Measurements from ENCODE around the gene VSX2. TPM values are rescaled to one million over a fixed set of nuclear protein-coding genes. Genes with fewer than 3 reads are reported as not detected.

The VSX2 gene
- polyA plus RNA-seq, 4 donors: not detected

DNA sequence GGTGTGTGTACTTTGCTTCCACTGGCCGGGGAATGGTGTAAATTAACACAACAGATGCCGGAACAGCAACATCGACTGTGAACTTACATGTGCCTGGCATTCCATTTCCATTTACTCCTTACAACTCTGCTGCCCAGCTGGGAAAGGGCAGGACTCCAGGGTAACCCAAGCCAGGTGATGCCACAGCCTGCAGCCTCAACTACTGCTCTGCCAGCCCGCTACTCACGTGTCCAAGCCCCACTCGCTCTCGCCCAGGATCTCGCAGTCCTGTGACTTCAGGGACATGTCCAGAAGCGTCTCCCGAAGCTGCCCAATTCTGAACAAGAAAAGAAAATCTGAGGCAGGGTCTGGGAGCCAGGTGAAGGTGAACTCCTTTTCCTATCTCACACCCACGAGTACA is 52.8 kb downstream of the VSX2 start:
- Histone ChIP-seq H3K4me1 (ENCODE audit: control insufficient read depth in 3 of 3, insufficient read depth in 2 of 3, low read depth in 1 of 3, low read length in 2 of 3) (peaks cover 0 to 35% (median 0%) of the 10 kb centered on the region in 3 donors), H3K27me3 (ENCODE audit: control insufficient read depth in 3 of 3, insufficient read depth in 3 of 3, low read length in 3 of 3) (no peaks in the 10 kb centered on the region), H3K9me3 (ENCODE audit: control insufficient read depth in 2 of 2, insufficient read depth in 1 of 2, low read depth in 1 of 2, low read length in 1 of 2) (no peaks in the 10 kb centered on the region), H3K4me3 (ENCODE audit: low read depth in 1 of 3, low read length in 3 of 3) (no peak overlapping the region), H3K27ac (ENCODE audit: low read depth in 1 of 3, low read length in 2 of 3) (no peak overlapping the region), H3K36me3 (ENCODE audit: control insufficient read depth in 3 of 3, insufficient read depth in 2 of 3, low read depth in 1 of 3, low read length in 3 of 3) (peaks cover 11 to 92% (median 12%) of the 10 kb centered on the region in 3 donors)
- WGBS, 3 donors: 83 to 91% (median 86%) methylated on average over 11 of the region's 11 CpGs
- no peak for DNase-seq
- FAIRE-seq: no peak

DNA sequence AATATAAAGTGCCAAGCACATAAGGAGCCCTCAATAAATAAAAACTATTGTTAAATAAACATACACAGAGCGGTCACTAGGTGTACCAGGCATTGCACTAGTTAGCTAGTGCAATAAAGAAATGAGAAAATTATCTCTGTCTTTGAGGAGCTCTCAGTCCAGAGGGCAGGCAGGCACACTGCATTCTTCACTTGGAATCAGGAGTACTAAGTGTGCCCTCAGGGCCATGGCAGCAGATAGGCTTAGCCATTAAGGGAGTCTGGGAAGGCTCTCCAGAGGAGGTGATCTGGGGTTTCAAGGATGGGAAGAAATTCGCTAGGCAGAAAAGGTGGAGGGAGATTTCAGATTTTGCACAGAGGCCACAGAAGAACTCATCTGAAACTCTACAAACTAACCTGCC is 54.4 kb downstream of the VSX2 start:
- DNase-seq (peak; percentile 6 to 35), FAIRE-seq (no peak)
- H3K4me3 ChIP-seq (ENCODE audit: low read depth in 1 of 3, low read length in 3 of 3): no peak overlapping the region
- H3K4me1 ChIP-seq (ENCODE audit: control insufficient read depth in 3 of 3, insufficient read depth in 2 of 3, low read depth in 1 of 3, low read length in 2 of 3): peaks cover 0 to 37% (median 0%) of the 10 kb centered on the region in 3 donors
- WGBS, 3 donors: 90 to 98% (median 95%) methylated on average over 2 of the region's 2 CpGs
- H3K36me3 ChIP-seq (ENCODE audit: control insufficient read depth in 3 of 3, insufficient read depth in 2 of 3, low read depth in 1 of 3, low read length in 3 of 3): peaks cover 8 to 89% (median 11%) of the 10 kb centered on the region in 3 donors
- no peaks in the 10 kb centered on the region for H3K9me3 ChIP-seq (ENCODE audit: control insufficient read depth in 2 of 2, insufficient read depth in 1 of 2, low read depth in 1 of 2, low read length in 1 of 2)
- H3K27ac ChIP-seq (ENCODE audit: low read depth in 1 of 3, low read length in 2 of 3): peak overlapping the region in 1 of 3 donors; percentile 2
- H3K27me3 ChIP-seq (ENCODE audit: control insufficient read depth in 3 of 3, insufficient read depth in 3 of 3, low read length in 3 of 3): no peaks in the 10 kb centered on the region

DNA sequence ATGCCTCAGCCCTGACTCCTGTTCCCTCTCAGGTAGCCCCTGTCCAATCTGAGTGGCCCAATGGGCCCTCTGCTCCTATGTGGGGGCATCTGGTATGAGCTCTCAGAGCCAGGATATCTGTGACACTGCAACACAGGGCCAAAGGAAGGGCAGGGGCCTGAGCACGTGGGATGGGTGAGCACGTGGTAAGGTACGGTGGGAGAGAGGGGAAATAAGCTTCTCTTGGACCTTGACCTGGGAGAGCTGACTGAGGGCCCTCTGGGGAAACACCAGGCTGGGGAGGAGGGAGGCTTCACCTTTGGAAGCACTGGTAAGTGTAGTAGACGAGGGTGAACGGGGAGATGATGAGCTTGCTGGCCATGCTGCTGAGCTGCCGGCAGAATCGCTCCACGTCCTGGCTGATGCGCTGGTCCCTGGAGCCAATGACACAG is 56.8 kb downstream of the VSX2 start:
- peak in 1 of 2 donors; percentile 88 for DNase-seq
- Histone ChIP-seq H3K36me3 (ENCODE audit: control insufficient read depth in 3 of 3, insufficient read depth in 2 of 3, low read depth in 1 of 3, low read length in 3 of 3) (peaks cover 7 to 80% (median 8%) of the 10 kb centered on the region in 3 donors), H3K9me3 (ENCODE audit: control insufficient read depth in 2 of 2, insufficient read depth in 1 of 2, low read depth in 1 of 2, low read length in 1 of 2) (no peaks in the 10 kb centered on the region), H3K4me1 (ENCODE audit: control insufficient read depth in 3 of 3, insufficient read depth in 2 of 3, low read depth in 1 of 3, low read length in 2 of 3) (peaks cover 0 to 49% (median 0%) of the 10 kb centered on the region in 3 donors), H3K27me3 (ENCODE audit: control insufficient read depth in 3 of 3, insufficient read depth in 3 of 3, low read length in 3 of 3) (no peaks in the 10 kb centered on the region), H3K4me3 (ENCODE audit: low read depth in 1 of 3, low read length in 3 of 3) (no peak overlapping the region), H3K27ac (ENCODE audit: low read depth in 1 of 3, low read length in 2 of 3) (peak overlapping the region in 1 of 3 donors; percentile 36)
- 62 to 73% (median 69%) methylated on average over 9 of the region's 9 CpGs for WGBS, 3 donors
- FAIRE-seq: no peak

DNA sequence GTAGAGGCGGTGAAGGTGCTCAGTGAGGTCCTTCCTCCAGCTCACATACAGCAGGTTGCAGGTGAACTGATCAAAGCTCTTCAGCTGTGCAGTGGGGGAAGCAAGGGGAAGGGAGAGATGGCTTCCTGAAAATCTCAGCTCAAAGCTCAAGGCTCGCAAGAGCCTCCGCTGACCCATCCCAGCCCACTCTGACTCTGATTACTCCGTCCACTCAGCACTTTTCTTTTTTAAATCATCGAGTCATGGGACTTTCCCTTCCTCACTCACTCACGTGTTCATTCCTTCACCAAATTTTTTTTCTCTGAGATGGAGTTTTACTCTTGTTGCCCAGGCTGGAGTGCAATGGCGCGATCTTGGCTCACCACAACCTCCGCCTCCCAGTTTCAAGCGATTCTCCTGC is 58.7 kb downstream of the VSX2 start:
- Histone ChIP-seq H3K27me3 (ENCODE audit: control insufficient read depth in 3 of 3, insufficient read depth in 3 of 3, low read length in 3 of 3) (no peaks in the 10 kb centered on the region), H3K36me3 (ENCODE audit: control insufficient read depth in 3 of 3, insufficient read depth in 2 of 3, low read depth in 1 of 3, low read length in 3 of 3) (peaks cover 2 to 64% (median 7%) of the 10 kb centered on the region in 3 donors), H3K9me3 (ENCODE audit: control insufficient read depth in 2 of 2, insufficient read depth in 1 of 2, low read depth in 1 of 2, low read length in 1 of 2) (no peaks in the 10 kb centered on the region), H3K4me1 (ENCODE audit: control insufficient read depth in 3 of 3, insufficient read depth in 2 of 3, low read depth in 1 of 3, low read length in 2 of 3) (peaks cover 3 to 53% (median 3%) of the 10 kb centered on the region in 3 donors), H3K27ac (ENCODE audit: low read depth in 1 of 3, low read length in 2 of 3) (no peak overlapping the region), H3K4me3 (ENCODE audit: low read depth in 1 of 3, low read length in 3 of 3) (no peak overlapping the region)
- FAIRE-seq (no peak), DNase-seq (no peak)
- 87 to 94% (median 94%) methylated on average over 10 of the region's 10 CpGs for WGBS, 3 donors

DNA sequence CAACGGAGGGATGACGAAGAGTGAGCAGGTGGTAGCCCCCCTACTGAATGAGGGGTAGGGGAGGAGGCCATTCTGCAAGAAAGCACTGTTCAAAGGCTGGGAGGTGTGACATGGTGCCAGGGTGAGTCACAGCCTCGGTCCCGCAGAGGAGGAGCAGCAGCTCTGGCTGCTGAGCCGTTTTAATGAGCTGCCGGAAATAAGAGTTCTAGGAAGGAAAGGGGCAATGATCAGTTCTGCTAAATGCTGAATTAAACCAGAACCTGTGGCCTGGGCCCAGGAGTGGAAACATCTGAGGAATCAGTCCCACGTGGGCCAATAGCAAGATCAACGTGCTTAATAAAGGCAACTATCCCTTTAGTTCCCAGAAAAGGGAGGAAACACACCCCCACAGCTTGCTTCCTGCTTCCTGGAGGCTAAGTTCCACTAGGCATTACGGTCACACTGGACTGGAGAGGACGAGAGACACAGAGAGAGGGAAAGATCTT is 59.9 kb downstream of the VSX2 start:
- FAIRE-seq: no peak
- Histone ChIP-seq H3K27ac (ENCODE audit: low read depth in 1 of 3, low read length in 2 of 3) (peak overlapping the region; percentile 34 to 85 (median 69)), H3K36me3 (ENCODE audit: control insufficient read depth in 3 of 3, insufficient read depth in 2 of 3, low read depth in 1 of 3, low read length in 3 of 3) (peaks cover 2 to 57% (median 5%) of the 10 kb centered on the region in 3 donors), H3K9me3 (ENCODE audit: control insufficient read depth in 2 of 2, insufficient read depth in 1 of 2, low read depth in 1 of 2, low read length in 1 of 2) (no peaks in the 10 kb centered on the region), H3K27me3 (ENCODE audit: control insufficient read depth in 3 of 3, insufficient read depth in 3 of 3, low read length in 3 of 3) (no peaks in the 10 kb centered on the region), H3K4me3 (ENCODE audit: low read depth in 1 of 3, low read length in 3 of 3) (no peak overlapping the region), H3K4me1 (ENCODE audit: control insufficient read depth in 3 of 3, insufficient read depth in 2 of 3, low read depth in 1 of 3, low read length in 2 of 3) (peaks cover 3 to 49% (median 5%) of the 10 kb centered on the region in 3 donors)
- WGBS, 3 donors: 43 to 75% (median 66%) methylated on average over 10 of the region's 10 CpGs
- DNase-seq: peak in 1 of 2 donors; percentile 29

DNA sequence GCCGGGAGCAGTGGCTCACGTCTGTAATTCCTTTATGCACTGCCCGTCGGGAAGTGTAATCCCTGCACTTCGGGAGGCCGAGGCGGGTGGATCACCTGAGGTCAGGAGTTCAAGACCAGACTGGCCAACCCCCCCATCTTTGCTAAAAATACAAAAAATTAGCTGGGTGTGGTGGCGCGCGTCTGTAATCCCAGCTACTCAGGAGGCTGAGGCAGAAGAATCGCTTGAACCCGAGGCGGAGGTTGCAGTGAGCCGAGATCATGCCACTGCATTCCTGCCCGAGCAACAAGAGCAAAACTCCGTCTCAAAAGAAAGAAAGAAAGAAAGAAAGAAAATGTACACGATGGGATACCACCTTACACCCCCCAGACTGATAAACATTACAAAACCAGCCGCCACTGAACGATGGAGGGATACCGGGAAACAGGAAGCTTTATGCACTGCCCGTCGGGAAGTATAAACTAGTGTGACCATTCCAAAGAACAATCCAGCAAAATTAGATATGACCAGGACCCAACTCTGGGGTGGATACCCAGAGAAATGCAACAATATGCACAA is 62.4 kb downstream of the VSX2 start:
- no peaks in the 10 kb centered on the region for H3K9me3 ChIP-seq (ENCODE audit: control insufficient read depth in 2 of 2, insufficient read depth in 1 of 2, low read depth in 1 of 2, low read length in 1 of 2)
- no peaks in the 10 kb centered on the region for H3K27me3 ChIP-seq (ENCODE audit: control insufficient read depth in 3 of 3, insufficient read depth in 3 of 3, low read length in 3 of 3)
- peak in 1 of 2 donors; percentile 41 for DNase-seq
- H3K4me1 ChIP-seq (ENCODE audit: control insufficient read depth in 3 of 3, insufficient read depth in 2 of 3, low read depth in 1 of 3, low read length in 2 of 3): peaks cover 3 to 24% (median 5%) of the 10 kb centered on the region in 3 donors
- peak overlapping the region; percentile 79 to 97 (median 79) for H3K4me3 ChIP-seq (ENCODE audit: low read depth in 1 of 3, low read length in 3 of 3)
- 14 to 27% (median 24%) methylated on average over 22 of the region's 22 CpGs for WGBS, 3 donors
- no peak for FAIRE-seq
- H3K36me3 ChIP-seq (ENCODE audit: control insufficient read depth in 3 of 3, insufficient read depth in 2 of 3, low read depth in 1 of 3, low read length in 3 of 3): peaks cover 2 to 33% (median 5%) of the 10 kb centered on the region in 3 donors
- H3K27ac ChIP-seq (ENCODE audit: low read depth in 1 of 3, low read length in 2 of 3): peak overlapping the region in 2 of 3 donors; percentile 39 to 95

DNA sequence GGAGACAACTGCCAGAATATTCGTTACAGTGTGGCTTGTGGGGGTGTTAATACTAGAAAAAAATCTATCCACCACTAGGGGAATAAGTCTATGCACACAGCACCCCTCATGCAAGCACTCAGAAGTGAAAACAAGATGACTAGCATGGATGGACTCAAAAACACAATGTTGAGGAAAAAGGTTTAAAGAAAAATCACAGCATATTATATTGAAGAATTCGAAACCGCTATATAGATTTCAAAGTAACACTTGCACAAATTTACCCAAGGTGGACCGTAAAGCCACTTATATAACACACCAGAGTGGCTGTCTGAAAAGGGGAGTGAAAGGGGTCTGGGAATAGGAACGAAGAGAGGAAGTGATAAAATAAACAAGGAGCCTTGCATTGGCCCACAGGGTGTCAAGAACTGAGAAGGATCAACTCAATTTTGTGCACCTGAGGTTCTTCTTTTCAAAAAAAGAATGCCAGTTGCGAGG is 62.9 kb downstream of the VSX2 start:
- Histone ChIP-seq H3K36me3 (ENCODE audit: control insufficient read depth in 3 of 3, insufficient read depth in 2 of 3, low read depth in 1 of 3, low read length in 3 of 3) (peaks cover 2 to 29% (median 5%) of the 10 kb centered on the region in 3 donors), H3K9me3 (ENCODE audit: control insufficient read depth in 2 of 2, insufficient read depth in 1 of 2, low read depth in 1 of 2, low read length in 1 of 2) (no peaks in the 10 kb centered on the region), H3K4me1 (ENCODE audit: control insufficient read depth in 3 of 3, insufficient read depth in 2 of 3, low read depth in 1 of 3, low read length in 2 of 3) (peaks cover 3 to 19% (median 5%) of the 10 kb centered on the region in 3 donors), H3K4me3 (ENCODE audit: low read depth in 1 of 3, low read length in 3 of 3) (peak overlapping the region; percentile 79 to 97 (median 79)), H3K27ac (ENCODE audit: low read depth in 1 of 3, low read length in 2 of 3) (peak overlapping the region; percentile 86 to 95 (median 90)), H3K27me3 (ENCODE audit: control insufficient read depth in 3 of 3, insufficient read depth in 3 of 3, low read length in 3 of 3) (no peaks in the 10 kb centered on the region)
- DNase-seq: peak in 1 of 2 donors; percentile 63
- WGBS, 3 donors: 0% methylated on average over 6 of the region's 6 CpGs
- FAIRE-seq: no peak

DNA sequence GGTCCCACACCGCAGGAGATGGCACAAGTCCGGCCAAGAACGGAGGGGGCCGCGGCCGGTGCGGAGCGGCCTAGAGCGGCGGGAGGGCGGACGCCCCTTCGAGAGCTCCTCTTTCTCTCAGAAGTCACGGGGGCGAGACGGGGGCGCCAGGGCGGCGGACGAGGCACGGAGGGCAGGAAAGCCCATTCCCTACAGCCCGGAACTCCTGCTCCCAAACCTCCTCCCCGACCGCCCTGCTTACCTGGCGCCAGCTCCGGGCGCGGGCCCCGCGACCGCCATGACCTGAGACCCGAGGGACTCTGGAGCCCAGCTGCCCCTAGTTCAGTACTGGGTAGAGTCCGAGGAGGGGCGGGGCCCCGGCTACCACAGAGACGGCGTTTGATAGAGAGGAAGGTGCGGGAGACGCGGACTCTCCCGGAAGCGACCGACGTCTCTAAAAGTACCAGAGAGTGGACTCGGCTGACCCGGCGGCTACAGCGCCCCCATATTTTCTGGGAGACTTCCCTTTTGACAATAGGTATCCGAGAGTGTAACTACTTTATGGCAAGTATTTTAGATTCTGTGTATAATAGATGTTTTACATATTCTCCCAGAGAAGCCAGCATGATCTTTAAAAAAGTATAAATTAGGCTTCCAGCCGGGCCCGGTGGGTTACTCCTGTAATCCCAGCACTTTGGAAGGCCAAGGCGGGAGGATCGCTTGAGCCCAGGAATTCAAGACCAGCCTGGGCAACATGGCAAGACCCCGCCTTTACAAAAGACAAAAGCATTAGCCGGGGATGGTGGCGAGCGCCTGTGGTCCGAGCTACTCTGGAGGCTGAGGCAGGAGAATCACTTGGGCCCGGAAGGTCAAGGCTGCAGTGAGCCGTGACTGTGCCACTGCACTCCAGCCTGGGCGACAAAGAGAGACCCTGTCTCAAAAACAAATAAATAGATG is 63.7 kb downstream of the VSX2 start, which contains the start of gene ABCD4:
Gene ABCD4, minus strand, starts transcription at position 301 of the 936 bp plus-strand sequence. Its CDS starts 22 bp downstream, at position 279.
- FAIRE-seq: no peak
- peak; percentile 96 to 97 for DNase-seq
- WGBS, 3 donors: 13 to 14% (median 13%) methylated on average over 56 to 61 of the region's 61 CpGs
- H3K27me3 ChIP-seq (ENCODE audit: control insufficient read depth in 3 of 3, insufficient read depth in 3 of 3, low read length in 3 of 3): no peaks in the 10 kb centered on the region
- H3K9me3 ChIP-seq (ENCODE audit: control insufficient read depth in 2 of 2, insufficient read depth in 1 of 2, low read depth in 1 of 2, low read length in 1 of 2): no peaks in the 10 kb centered on the region
- H3K36me3 ChIP-seq (ENCODE audit: control insufficient read depth in 3 of 3, insufficient read depth in 2 of 3, low read depth in 1 of 3, low read length in 3 of 3): peaks cover 0 to 24% (median 5%) of the 10 kb centered on the region in 3 donors
- H3K4me1 ChIP-seq (ENCODE audit: control insufficient read depth in 3 of 3, insufficient read depth in 2 of 3, low read depth in 1 of 3, low read length in 2 of 3): peaks cover 3 to 19% (median 5%) of the 10 kb centered on the region in 3 donors
- peak within 1 kb of the TSS; percentile 79 to 97 (median 79) for H3K4me3 ChIP-seq (ENCODE audit: low read depth in 1 of 3, low read length in 3 of 3)
- peak within 1 kb of the TSS; percentile 86 to 95 (median 90) for H3K27ac ChIP-seq (ENCODE audit: low read depth in 1 of 3, low read length in 2 of 3)
